Lower lobe of right lung (tissue), 2 donors: ENCODE results near the gene FOXK1. TPM values are rescaled to one million over a fixed set of nuclear protein-coding genes. Genes with fewer than 3 reads are reported as not detected.

Source experiments
- ATAC-seq, 2 donors: fragments of 200-7000 bp; cut with Tn5 transposase; one replicate each; pipeline ENCODE4 v1.9.1; 2020 to 2022; ENCODE audit warnings: mild to moderate bottlenecking in 2 of 2, moderate library complexity in 2 of 2
- DNase-seq: peaks from one replicate; pipeline ENCODE4 v3.0.0-alpha.2; 2020
- H3K27ac ChIP-seq: fragments of 200-600 bp; one replicate; pipeline ENCODE4 v1.8.0; 2022
- H3K27me3 ChIP-seq: fragments of 200-600 bp; one replicate; pipeline ENCODE4 v1.8.0; 2022; ENCODE audit warnings: low read depth
- H3K36me3 ChIP-seq: fragments of 200-600 bp; one replicate; pipeline ENCODE4 v1.8.0; 2022; ENCODE audit warnings: mild to moderate bottlenecking
- H3K4me1 ChIP-seq: fragments of 200-600 bp; one replicate; pipeline ENCODE4 v1.8.0; 2022
- H3K4me3 ChIP-seq: fragments of 200-600 bp; one replicate; pipeline ENCODE4 v1.8.0; 2022; ENCODE audit warnings: mild to moderate bottlenecking
- H3K9me3 ChIP-seq: fragments of 200-600 bp; one replicate; pipeline ENCODE4 v1.8.0; 2022
- CTCF ChIP-seq: fragments of 200-600 bp; IDR thresholded peaks from one replicate; pipeline ENCODE4 v1.8.0; 2022; ENCODE audit warnings: antibody characterized with exemption, mild to moderate bottlenecking
- intact Hi-C: fragments of 100-400 bp; cut with DNase I; formaldehyde crosslinking; loops from one replicate; pipeline ENCODE4 v1.11.0; 2022
- total RNA-seq: library from RNA; stranded (reverse); fragmentation: NEBNext Ultra II Directional; extraction: Animal tissue kit (Norgen Biotek cat#: 25700); gene quantifications from one replicate; pipeline ENCODE4 v1.2.1, GENCODE V29; 2021
- donor health status: DM: no; HTN: yes; CAD: no; lungs with severe emphysema.

The FOXK1 gene
- total RNA-seq, 1 donor from 2014 or later, result 28.8 TPM

DNA sequence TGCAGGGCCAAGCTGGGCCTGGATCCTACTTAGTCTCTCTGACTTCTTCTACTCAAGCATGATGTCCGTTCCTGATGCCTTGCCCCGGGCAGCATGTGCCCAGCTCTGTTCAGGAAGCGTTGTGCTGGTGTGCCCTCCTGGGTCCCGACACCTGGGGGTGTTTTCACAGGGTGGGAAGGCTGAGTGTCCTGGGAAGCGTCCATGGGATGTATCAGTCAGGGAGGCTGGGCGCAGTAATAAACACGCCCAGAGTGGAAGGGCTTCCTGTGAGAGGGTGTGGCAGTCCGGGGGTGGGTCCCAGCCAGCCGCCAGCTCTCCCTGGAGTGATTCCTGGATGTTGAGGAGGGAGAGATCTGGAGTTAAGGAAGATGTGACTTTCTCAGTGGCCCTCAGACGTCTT lies 29.0 kb downstream of the FOXK1 start:
- H3K4me3 ChIP-seq, result no peak overlapping the region
- no peaks in the 10 kb centered on the region for H3K36me3 ChIP-seq
- intact Hi-C loops, result no loop called here
- no peak for TF ChIP-seq CTCF
- no peaks in the 10 kb centered on the region for H3K9me3 ChIP-seq
- H3K27me3 ChIP-seq, result no peaks in the 10 kb centered on the region
- peaks cover 72% of the 10 kb centered on the region for H3K4me1 ChIP-seq
- DNase-seq, result no peak
- ATAC-seq, result no peak
- H3K27ac ChIP-seq, result no peak overlapping the region

DNA sequence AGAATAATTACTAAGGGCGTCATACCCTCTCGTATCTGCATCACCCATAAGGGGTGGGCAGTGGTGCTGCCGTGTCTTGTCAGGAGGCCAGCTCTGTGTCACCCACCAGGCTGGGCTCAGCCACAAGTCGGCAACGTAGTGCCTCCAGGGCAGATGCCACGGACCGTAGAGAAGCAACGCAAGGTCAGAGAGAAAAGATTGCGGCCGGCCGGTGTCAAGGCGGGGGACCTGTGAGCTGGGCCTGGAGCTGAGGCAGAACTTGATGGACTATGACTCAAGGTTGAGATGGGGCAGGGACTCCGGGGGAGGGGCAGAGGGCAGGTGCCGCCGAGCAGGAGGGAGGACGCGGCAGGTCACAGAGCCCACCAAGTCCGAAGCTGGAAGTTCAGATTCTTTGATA lies 29.5 kb downstream of the FOXK1 start:
- DNase-seq, result no peak
- no peak overlapping the region for H3K4me3 ChIP-seq
- intact Hi-C loops, result no loop called here
- H3K36me3 ChIP-seq, result no peaks in the 10 kb centered on the region
- H3K4me1 ChIP-seq, result peaks cover 72% of the 10 kb centered on the region
- H3K9me3 ChIP-seq, result no peaks in the 10 kb centered on the region
- no peaks in the 10 kb centered on the region for H3K27me3 ChIP-seq
- no peak for ATAC-seq
- no peak for TF ChIP-seq CTCF
- no peak overlapping the region for H3K27ac ChIP-seq

- H3K27me3 ChIP-seq, result no peaks in the 10 kb centered on the region
- intact Hi-C loops, result no loop called here
- ATAC-seq, result peak; percentile 50 to 78
- H3K27ac ChIP-seq, result peak overlapping the region; percentile 60
- H3K9me3 ChIP-seq, result no peaks in the 10 kb centered on the region
- peak overlapping the region; percentile 24 for H3K4me3 ChIP-seq
- no peak for DNase-seq
- TF ChIP-seq CTCF, result no peak
- no peaks in the 10 kb centered on the region for H3K36me3 ChIP-seq
- peaks cover 63% of the 10 kb centered on the region for H3K4me1 ChIP-seq
Observed at GRCh38 chr7:4712281-4713182, 30.4 kb downstream of the FOXK1 start.

DNA sequence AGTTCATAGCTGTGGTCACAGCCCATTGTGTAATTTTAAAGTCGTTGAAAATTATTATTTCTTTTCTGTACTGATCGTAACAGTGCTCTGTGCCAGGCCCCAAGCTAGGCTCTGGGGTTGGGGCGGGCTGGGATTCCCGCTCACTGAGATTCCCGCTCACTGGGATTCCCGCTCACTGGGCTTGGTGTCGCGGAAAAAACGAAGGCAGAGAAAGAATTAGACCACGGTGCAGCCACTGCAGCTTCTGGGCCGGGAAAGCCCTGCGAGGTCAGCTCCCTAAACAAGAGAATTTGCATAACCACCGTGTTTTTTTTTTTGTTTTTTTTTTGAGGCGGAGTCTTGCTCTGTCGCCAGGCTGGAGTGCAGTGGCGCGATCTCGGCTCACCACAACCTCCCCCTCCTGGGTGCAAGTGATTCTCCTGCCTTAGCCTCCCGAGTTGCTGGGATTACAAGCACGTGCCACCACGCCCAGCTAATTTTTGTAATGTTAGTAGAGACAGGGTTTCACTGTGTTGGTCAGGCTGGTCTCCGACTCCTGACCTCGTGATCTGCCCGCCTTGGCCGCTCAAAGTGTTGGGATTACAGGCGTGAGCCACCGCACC lies 31.2 kb downstream of the FOXK1 start:
- Histone ChIP-seq H3K27ac (peak overlapping the region; percentile 60), H3K4me3 (peak overlapping the region; percentile 24), H3K27me3 (no peaks in the 10 kb centered on the region), H3K9me3 (no peaks in the 10 kb centered on the region), H3K36me3 (peaks cover 4% of the 10 kb centered on the region), H3K4me1 (peaks cover 56% of the 10 kb centered on the region)
- ATAC-seq (peak; percentile 8 to 46), DNase-seq (peak; percentile 60)
- intact Hi-C loops, result no loop called here
- no peak for TF ChIP-seq CTCF

DNA sequence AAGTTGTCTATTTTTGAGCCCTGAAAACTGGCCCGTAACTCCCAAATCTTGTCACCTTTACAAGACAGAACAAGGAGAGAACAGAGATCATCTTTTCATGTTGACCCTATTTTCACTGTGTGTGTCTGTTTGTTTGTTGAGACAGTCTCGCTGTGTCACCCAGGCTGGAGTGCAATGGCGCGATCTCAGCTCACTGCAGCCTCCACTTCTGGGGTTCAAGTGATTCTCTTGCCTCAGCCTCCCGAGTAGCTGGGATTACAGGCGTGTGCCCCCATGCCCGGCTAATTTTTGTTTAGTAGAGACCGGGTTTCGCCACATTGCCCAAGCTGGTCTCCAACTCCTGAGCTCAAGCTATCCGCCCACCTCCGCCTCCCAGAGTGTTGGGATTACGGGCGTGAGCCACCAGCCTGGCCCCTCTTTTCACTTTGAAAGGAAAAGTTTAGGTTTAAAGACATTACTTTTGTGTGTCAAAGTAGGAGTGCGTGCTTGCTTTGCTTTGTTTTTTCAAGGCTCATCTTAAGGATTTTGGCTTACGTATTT lies 32.1 kb downstream of the FOXK1 start:
- Histone ChIP-seq H3K27me3 (no peaks in the 10 kb centered on the region), H3K4me1 (peaks cover 54% of the 10 kb centered on the region), H3K27ac (no peak overlapping the region), H3K4me3 (no peak overlapping the region), H3K9me3 (no peaks in the 10 kb centered on the region), H3K36me3 (peaks cover 6% of the 10 kb centered on the region)
- intact Hi-C loops, result no loop called here
- ATAC-seq (no peak), DNase-seq (no peak)
- no peak for TF ChIP-seq CTCF
